Activated CD4-positive, alpha-beta T cell treated with anti-CD3 and anti-CD28 coated beads, Interleukin-2, amount 50 U/mL, for 1 hour (primary cell): ENCODE results near the gene ALDH18A1.
"Not testable (repeated sequence)": the region's sequence is repeated elsewhere in the genome, so short reads cannot be mapped to it uniquely, and the experiment has no call there.

ENCODE experiments used
- DNase-seq: peaks from one replicate; pipeline ENCODE4 v3.0.0-alpha.2; 2020

ALDH18A1 gene

DNA sequence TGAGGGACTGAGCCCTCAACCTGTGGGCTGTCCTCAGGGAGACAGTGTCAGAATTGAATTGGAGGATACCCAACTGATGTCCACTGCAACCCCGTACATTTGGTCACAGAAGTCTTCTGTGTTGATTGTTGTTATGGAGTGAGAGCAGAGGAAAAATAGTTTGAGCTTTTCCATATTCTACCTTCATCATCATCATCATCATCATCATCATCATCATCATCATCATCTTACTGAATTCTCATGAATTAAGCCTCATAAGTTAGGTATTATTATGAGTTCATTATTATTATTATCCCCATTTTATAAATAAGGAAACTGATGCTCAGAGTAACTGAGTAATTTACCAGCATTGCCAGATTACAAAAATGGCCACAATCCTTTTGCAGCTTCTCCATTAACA is 8.4 kb downstream of the ALDH18A1 start:
- no peak for DNase-seq

GRCh38 chr10:95646160-95646559 is 10.4 kb downstream of the ALDH18A1 start:
- no peak for DNase-seq

DNA sequence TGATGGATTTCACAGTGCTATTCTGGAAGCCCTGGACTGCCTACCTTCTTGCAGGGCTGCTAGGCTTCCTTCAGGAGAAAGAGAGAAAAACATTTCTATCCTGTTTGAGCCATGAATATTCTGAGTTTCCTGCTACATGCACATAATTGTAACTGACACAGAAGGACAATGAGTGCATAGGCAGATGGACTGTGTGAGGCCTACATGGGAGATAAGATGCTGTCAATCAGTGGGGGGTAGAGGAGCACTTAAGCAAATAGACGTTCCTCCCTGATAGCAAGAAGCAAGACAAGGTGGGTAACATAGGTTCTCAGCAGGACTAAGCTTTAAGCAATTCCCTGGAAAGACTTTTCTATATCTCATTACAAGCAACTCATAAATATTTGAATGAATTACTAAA is 11.6 kb downstream of the ALDH18A1 start:
- DNase-seq = no peak

- DNase-seq = no peak
These were observed 15.6 kb downstream of the ALDH18A1 start for GRCh38 chr10:95640891-95641315.

DNA sequence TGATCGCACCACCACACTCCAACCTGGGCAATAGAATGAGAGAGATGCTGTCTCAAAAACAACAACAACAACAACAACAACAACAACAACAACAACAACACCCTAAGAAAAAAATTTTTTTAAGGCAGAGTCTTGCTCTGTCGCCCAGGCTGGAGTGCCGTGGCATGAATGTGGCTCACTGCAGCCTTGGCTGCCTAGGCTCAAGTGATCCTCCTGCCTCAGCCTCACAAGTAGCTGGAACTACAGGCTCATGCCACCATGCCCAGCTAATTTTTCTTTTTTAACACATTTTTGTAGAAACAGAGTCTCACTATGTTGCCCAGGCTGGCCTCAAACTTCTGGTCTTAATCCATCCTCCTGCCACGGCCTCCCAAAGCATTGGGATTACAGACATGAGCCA is 18.6 kb downstream of the ALDH18A1 start:
- DNase-seq = no peak

DNA sequence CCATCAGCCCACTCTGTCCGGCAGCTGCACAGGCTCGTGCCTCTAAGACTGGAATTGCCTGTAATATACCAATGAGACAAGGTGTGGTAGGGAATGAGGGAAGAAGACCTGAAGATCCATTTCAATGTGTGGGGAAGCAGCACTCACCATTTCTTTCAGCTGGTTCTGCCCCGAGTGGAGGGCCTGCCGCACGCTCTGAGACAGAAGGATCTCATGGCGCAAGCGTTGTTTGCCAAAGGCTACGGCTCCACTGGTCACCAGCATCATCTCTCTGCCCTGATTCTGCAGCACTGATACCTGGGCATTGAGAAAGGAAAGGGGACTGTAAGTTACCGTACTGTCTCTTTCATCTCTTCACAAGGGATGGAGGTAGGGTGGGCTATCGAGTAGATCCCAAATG is 19.4 kb downstream of the ALDH18A1 start:
- DNase-seq = no peak

- DNase-seq = no peak
These were observed 21.2 kb downstream of the ALDH18A1 start for GRCh38 chr10:95635319-95635733.

- no peak for DNase-seq
These were observed 27.7 kb downstream of the ALDH18A1 start for GRCh38 chr10:95628786-95629185.

GRCh38 chr10:95626500-95626899 is 30.0 kb downstream of the ALDH18A1 start:
- DNase-seq = no peak

DNA sequence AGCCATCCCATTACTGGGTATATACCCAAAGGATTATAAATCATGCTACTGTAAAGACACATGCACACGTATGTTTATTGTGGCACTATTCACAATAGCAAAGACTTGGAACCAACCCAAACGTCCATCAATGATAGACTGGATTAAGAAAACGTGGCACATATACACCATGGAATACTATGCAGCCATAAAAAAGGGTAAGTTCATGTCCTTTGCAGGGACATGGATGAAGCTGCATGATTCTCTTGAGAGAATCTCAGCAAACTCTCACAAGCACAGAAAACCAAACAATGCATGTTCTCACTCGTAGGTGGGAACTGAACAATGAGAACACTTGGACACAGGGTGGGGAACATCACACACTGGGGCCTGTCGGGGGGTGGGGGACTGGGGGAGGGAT is 36.1 kb downstream of the ALDH18A1 start:
- not testable (repeated sequence) for DNase-seq

- DNase-seq = no peak
These were observed 38.4 kb downstream of the ALDH18A1 start for GRCh38 chr10:95618101-95618500.

- DNase-seq = no peak
These were observed 40.1 kb downstream of the ALDH18A1 start for GRCh38 chr10:95616446-95616845.

DNA sequence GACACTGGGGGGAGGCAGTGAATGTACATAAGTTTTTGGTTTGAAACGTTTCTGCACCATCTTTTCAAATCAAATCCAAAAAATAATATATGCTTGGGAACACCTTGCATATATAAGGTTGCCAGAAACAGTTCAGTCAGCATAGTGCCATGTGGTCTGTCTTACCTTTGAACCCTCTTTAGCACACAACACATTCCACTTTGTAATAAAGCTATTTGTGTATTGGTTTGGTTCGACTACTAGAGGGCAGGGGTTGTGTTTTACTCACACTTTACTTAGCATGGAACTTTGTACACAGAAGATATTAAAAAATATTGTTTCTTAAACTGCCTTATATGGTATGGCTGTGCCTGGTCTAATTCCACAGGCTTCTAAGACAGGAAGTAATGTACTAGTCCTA is 43.2 kb downstream of the ALDH18A1 start:
- DNase-seq = no peak

DNA sequence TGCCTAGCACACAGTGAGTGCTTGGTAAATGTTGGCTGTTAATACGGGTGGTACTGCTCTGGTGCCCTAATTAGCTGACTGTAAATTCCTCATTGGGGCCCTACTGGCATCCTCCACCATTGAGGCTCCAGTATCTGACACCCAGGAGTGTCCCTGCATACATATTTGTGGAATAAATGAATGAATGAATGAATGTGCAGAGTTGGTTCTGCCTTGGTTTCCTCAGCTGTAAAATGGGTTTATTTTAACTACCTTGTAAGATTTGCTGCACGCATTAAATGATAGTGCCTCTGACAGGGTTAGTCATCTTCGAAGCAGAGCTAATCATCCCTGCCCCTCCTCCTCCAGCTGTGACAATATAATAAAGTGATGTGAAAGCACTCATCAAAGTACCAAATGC is 45.8 kb downstream of the ALDH18A1 start:
- DNase-seq = no peak

- no peak for DNase-seq
These were observed 49.6 kb downstream of the ALDH18A1 start for GRCh38 chr10:95606922-95607321.

DNA sequence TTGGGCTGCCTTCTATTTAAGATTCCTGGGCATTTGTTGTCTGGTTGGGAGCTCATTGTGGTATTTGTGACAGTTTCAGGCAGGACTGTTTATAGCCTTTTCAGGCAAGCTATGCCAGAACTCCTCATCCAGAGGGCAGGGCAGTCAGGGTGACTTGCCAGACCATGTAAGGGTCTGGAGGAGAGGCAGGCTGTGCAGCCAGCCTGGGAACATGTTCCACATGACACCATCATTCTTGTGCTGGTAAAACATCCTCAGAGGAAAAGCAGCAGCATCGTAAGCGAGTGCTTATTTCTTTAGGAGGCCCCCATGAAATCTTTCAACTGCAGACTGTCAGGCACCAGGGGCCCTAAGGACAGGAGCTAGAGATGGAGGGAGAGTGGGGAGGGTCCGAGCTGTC is 51.3 kb downstream of the ALDH18A1 start:
- no peak for DNase-seq

DNA sequence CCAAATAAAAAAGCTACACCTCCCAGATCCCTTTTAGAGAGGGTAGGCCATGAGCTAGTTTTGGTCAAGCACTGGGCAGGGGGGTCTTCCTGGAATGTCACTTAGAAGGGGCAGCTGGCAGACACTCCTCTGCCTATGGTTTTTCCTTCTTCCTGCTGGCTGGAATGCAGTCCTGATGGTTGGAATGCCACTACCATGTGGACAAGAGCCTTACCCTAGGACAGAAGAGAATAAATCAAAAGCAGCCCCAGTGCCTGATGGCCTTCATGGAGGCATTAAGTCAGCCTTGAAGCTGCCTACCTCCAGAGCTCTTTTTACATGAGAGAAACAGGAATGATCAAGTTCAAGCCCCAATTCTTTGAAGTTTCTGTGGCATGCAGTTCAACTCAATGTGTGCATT is 51.9 kb downstream of the ALDH18A1 start:
- no peak for DNase-seq

GRCh38 chr10:95602382-95602781 is 54.1 kb downstream of the ALDH18A1 start:
- no peak for DNase-seq

- DNase-seq = peak; percentile 38
These were observed 55.3 kb downstream of the ALDH18A1 start for GRCh38 chr10:95601116-95601719.

DNA sequence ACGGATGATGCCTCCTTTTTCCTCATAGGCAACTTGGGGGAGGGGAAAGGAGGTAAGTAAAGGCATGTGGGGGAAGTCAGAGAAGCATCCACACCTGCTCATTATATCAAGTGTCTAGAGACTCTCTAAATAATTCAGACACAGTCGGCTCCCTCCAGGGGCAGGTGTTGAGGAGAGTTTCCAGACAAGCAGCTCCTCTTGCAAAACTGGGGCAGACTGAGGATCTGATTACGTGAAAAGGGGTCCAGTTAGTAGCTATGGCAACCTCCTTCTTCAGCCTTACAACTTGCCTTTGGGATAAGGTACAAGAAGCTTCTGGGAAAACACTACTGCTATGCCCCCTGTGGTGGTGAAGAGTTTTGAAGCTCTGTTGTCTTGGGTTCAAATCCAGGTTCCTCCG is 56.4 kb downstream of the ALDH18A1 start:
- DNase-seq = no peak

DNA sequence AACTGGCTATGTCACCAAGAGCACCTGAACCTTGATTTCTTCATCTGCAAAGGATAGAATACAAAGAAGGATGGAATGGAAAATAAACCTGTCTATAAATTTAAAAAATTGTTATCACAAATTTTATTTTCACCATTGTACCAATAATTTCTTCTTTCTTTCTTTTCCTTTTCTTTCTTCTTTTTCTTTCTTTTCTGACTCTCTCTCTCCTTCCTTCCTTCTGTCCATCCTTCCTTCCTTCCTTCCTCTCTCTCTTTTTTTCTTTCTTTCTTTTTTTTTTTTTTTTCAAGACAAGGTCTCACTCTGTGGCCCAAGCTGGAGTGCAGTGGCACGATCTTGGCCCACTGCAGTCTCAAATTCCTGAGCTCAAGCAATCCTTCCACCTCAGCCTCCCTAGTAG is 58.7 kb downstream of the ALDH18A1 start:
- DNase-seq = no peak

DNA sequence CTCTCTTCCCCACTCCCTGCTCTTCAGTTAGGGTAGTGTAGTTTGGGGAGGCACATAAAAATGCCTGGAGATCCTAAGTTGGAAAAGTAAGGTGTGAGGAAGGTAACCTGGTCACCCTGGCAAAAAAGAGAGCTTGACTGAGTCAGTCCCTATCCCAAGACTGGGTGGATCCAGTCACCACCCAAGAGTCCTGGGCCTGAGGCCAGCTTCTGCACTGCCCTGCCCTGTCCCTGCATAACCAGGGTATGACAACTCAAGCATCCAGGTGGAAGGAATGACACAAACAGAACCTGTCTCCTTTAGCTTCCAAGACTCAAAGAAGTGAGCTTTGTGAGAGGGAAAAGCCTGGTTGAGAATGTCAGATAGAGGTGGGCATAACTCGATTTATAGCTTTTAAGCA is 68.5 kb downstream of the ALDH18A1 start:
- DNase-seq = no peak

DNA sequence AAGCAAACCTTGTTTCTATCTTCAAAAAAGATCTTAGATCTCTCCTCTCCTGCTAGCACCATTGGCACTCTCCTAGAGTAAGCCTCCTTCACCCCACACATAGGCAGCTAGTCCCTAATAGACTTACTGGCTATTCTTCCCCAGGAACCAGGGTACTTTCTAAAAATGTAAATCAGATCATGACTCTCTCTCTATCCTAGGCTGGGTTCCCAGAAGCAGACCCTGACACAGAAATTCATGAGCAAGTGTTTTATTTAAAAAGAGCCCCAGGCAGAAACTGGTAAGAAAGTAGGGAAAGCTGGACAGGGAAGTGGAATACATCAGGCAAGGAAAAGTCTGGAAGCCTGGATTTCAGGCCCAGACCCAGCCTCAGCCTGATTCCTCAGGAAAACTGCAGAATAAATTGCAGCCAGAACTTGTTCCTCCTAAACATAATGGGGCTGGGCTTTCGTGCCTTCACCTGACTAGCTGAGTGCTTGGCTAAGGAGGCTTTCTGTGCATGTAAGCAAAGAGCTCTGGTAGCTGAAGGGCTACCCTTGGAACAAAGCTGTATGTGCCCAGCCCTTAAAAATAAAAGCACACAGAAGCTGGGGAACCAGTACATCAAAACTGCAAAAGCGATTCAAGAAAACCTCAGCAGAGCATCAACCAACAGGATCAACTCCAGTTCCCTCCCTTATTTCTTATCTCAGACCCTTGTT is 76.5 kb downstream of the ALDH18A1 start:
- DNase-seq = no peak

GRCh38 chr10:95579292-95579691 is 77.2 kb downstream of the ALDH18A1 start:
- DNase-seq = no peak

DNA sequence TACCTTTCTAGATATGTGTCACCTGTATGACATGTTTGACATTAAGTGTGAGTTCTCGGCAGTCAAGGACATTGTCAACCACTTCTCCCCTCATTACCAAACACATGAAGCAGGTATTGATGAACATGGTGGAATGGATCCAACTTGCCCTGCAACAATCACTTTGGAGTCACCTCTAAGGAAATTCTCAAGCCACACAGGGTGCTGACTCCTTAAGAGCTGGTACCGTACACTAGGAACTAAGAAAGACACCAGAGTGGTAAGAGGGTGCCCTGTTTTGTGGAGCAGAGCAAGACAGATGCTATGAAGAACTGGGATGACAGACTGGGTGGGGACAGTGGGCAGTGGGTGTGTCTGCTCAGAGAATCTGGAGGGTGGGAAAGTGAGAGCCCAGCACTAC is 77.9 kb downstream of the ALDH18A1 start:
- no peak for DNase-seq
